GM21390 (cell line): ENCODE data around the gene STX12.

ENCODE experiments used
- ATAC-seq: cut with Tn5 transposase; IDR thresholded peaks from one replicate; pipeline ENCODE4 v1.9.1; 2021; ENCODE audit not compliant: unreplicated experiment

STX12 gene

GRCh38 chr1:27772932-27773825, at the start of gene STX12:
Gene STX12 (plus strand): TSS chr1:27773219. CDS start chr1:27773308, 89 bp downstream.
- peak; percentile 91 for ATAC-seq

DNA sequence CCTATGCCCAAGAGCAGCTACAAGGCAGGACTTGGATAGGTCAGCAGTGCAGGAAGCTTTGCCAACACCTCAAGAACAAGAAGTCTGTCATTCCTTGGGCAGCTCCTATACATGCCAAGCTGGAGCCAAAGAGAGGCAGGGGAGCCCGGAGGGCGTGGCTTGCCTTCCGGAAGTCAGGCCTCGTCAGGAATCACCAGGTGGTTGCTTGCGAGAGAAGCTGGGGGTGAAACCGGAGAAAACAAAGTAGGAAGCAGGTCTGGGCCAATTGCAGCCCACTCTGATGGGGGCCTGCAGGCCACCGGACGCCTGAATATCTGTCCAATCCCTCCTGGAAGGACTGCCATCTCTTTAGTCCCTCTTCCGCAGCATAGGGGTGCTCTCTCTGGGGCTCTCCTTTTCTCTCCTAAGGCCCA, 48.1 kb upstream of the STX12 start:
- ATAC-seq, result no peak

DNA sequence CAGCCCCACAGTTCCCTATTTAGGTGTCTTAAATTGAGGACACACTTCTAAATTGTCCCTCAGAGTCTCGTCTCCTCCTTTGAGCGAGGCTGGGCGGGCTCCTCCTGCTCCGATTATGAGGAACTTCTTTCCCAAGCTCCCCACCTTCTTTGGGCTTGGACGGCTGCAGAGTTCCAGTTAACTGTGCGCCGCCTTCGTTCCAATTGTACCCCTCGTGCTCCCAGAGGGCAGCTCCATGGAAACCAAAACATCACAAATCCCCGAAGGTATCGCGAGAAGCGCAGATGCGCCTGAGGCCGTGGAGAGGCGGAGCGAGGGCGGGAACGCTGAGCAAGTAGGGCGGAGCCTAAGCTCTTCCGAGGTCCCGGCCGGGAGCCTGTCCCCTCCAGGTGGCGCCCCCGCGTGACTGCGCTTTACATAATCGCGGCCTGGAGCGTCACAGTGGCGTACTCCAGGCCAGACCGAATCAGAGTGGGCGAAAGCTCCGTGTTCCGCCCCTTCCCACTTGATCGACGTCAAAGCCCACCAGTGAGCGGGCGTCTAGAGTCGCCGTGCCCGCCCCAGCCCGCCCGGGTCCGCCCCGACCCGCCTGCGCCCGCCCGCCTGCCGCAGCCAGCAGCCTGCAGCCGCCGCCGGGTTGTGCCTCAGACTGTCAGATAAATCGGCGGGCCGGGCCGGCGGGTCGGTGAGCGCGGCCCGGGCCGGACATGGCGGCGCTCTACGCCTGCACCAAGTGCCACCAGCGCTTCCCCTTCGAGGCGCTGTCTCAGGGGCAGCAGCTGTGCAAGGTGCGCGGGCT, 47.4 kb upstream of the STX12 start, which contains the start of gene FAM76A:
Gene FAM76A (plus strand): TSS at position 588 of the 799 bp plus-strand sequence. CDS start 120 bp downstream, at position 708.
- peak; percentile 93 for ATAC-seq

DNA sequence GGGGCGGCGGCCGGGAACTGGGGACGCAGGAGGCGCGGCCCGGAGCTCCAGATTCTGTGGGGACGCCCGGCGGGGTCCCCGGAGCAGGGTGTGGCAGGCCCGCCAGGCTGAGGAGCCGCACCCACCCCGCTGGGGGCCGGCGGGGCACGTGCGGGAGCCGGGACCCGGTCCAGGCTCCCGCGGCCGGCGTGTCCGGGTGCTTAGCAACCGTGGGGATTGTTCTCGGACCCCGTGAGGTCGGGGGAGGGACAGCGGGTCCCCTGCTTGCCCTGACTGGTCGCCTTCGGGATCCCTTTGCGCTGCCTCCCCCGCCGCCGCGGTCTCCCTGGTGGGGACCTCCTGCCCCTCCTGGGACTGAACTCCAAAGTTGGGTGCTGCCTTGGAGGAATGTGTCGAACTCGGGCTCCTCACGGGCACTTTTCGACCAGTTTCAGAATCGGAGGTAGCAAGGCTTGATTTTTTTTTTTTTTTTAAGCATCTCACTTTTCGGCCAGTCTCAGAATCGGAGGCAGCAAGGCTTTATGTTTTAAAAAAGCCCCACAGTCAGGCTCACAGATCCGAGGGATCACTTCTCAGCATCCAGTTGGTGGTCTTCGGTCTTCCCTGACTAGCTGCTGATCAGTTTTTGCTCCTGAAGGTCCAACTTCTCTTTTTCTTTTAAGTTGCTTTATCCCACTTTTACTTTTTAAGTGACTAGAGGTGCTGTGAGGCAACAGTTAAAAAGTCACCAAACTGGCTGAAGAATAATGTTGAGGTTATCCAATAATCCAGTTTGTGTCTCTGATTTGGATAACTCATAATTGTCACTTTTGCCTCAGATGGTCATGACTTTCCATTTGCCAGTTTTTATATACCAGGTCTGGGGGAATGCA, 46.6 kb upstream of the STX12 start:
- ATAC-seq, result peak; percentile 27

GRCh38 chr1:27727126-27727525, 45.9 kb upstream of the STX12 start:
- no peak for ATAC-seq

DNA sequence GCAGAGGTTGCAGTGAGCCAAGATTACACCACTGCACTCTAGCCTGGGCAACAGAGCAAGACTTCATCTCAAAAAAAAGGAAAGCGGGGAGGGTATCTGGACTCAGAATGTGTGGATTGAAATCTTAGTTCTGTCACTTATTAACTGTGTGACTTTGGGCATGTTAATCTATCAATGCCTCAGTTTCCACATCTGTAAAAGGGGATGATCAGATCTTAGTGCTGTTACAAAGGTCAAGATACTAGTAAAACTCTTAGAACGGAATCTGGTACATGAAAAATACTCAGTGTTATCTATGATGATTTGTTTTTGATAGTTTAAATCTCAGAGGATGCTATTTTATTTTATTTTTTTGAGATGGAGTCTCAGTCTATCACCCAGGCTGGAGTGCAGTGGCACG, 36.8 kb upstream of the STX12 start:
- ATAC-seq, result no peak

DNA sequence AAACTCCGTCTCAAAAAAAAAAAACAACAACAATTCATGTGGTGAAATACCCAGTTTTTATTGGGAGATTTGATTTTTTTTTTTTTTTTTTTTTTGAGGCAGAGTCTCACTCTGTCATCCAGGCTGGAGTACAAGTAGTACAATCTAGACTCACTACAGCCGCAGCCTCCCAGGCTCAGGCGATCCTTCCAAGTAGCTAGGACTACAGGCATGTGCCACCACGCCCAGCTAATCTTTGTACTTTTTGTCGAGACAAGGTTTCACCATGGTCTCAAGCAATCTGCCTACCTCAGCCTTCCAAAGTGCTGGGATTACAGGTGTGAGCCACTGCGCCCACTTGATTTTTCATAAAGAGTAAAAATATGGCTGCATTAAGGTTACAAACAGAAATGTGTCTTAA, 31.9 kb upstream of the STX12 start:
- ATAC-seq, result no peak

GRCh38 chr1:27744556-27744955, 28.5 kb upstream of the STX12 start:
- ATAC-seq, result no peak

- ATAC-seq, result no peak
These were observed 27.6 kb upstream of the STX12 start for GRCh38 chr1:27745466-27745865.

- ATAC-seq, result no peak
These were observed 20.7 kb upstream of the STX12 start for GRCh38 chr1:27752360-27752759.

GRCh38 chr1:27755286-27755685, 17.7 kb upstream of the STX12 start:
- no peak for ATAC-seq

GRCh38 chr1:27755865-27756264, 17.2 kb upstream of the STX12 start:
- ATAC-seq, result no peak

DNA sequence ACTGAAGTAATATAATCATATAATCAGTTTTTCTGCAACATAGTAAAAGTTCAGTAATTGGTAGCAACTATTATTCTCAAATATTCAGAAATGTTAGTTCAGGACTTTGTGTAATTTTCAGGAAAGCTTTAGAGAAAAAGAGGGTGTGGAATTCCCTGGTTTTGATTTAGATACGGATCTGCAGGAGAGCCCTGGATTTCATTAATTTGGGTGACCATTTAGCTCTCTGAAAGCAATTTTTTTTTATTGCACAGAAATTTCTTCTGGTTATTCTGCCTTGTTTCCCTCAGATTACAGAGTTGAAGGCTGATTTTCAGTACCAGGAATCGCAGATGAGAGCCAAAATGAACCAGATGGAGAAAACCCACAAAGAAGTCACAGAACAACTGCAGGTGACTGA, 13.8 kb upstream of the STX12 start:
- no peak for ATAC-seq

GRCh38 chr1:27760426-27760825, 12.6 kb upstream of the STX12 start:
- no peak for ATAC-seq

DNA sequence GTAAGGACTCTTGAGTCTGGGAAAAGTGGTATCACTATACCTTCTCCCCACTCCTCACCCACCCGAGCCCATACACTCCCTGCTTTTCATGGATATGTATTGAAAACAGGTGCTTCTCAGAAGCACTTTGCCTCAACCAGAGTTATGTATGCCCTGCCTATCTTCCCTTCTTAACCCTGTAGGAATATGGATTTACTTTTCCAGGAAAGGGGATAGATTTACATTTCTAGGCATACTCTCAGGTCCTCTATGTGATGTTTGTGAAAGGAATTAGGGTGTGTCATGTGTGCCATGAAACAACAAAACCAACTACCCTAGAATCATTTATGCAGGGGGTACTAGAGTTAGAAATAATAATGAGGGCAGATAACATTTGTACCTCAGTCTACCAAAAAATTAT, 11.0 kb upstream of the STX12 start:
- ATAC-seq, result no peak

DNA sequence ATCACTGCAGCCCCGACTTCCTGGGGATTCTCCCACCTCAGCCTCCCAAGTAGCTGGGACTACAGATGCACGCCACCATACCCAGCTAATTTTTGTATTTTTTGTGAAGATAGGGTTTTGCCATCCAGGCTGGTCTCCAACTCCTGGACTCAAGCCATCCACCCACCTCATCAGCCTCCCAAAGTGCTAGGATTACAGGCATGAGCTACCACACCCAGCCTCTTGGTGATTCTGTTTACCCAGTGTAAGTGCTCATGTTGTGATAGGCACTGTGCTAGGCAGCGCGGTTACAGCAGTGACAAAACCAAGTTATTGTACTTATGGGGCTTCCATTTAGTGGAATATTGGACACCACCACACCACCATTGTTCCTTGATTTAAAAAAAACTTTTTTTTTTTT, 9.7 kb upstream of the STX12 start:
- no peak for ATAC-seq

DNA sequence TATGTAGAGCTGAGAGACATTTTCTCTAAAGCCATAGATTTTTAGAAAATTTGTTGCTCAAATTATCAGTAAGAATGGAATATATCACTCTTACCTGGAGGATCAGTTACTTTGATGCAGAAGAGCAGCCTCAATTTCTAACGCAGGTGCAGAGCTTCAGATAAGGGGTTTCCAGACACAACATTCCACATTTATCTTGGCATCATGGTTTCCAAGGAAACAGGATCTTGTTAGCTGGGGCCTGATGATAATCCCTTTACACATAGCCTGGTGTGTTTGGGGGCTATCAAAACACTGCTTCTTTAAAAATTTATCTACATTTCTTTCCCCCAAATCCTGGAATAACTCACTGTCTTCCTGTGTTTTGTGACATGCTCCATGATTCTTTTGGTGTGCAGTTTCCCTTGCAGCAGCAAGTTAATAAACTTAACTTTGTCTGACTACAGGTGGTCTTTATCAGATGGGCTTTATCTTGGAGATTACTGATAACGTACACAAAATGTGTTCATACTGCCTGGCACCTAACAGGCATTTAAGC, 2.7 kb upstream of the STX12 start:
- no peak for ATAC-seq

DNA sequence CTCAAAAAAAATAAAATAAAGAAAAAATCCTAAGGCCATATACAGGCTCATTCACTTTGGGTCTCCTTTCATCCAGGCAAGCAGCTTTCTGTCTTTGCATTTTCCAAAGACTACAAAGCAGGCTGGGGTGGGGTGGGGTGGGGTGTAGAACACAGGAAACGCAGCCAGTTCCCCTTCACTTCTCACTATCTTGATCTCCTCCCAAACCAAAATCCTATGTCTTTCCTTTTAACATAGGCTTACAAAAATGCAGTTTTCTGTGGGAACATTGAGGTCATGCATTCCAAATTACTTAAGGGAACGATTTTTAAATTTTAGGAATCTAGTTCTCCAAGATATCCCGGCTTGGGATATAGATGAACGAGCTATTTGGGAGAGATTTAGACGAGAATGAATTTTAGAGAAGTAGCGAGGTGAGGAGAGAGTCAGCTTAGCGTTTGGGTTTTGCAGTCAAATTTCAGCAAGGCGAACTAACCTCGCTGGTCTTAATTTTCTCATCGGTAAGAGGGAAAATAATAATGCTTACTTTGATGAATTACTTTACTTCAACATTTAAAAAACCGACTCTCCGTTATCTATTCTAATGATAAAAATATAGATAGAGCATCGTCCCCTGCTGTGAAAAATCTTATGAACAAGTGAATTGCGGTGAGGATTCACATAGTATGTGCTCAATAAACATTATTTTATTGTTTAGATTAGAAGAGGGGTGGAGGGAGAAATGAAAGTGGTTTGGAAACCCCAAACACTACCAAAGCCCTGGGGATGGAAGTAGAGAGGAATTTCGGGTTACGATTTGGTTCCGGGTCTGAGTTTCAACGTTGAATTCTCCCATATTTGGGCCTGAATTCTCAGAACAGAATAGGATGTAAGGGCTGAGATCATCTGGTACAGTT, 735 bp upstream of the STX12 start:
- no peak for ATAC-seq

- ATAC-seq, result peak; percentile 9
These were observed 917 bp downstream of the STX12 start for GRCh38 chr1:27773826-27774445.
